Naive B cell (primary cell): ENCODE measurements around the gene IL26. TPM values are rescaled to one million over a fixed set of nuclear protein-coding genes. Genes with fewer than 3 reads are reported as not detected.
"Not testable (repeated sequence)": the region's sequence is repeated elsewhere in the genome, so short reads cannot be mapped to it uniquely, and the experiment has no call there.

ENCODE experiments used
- ATAC-seq, 2 donors: fragments of 150-1000 bp; cut with Tn5 transposase; 2 replicates each; pipeline ENCODE4 v1.10.0; 2021; ENCODE audit warnings: low read depth in 2 of 2, mild to moderate bottlenecking in 2 of 2, moderate library complexity in 2 of 2
- DNase-seq: peaks from one replicate; pipeline ENCODE4 v3.0.0; 2022
- H3K27ac Mint-ChIP-seq, 6 donors: one replicate each; pipeline ENCODE4 v1.8.0; 2020 to 2022; ENCODE audit warnings: mild to moderate bottlenecking in 6 of 6, mixed read lengths in 6 of 6, moderate library complexity in 5 of 6, inconsistent platforms in 2 of 6
- H3K27me3 Mint-ChIP-seq, 3 donors: one replicate each; pipeline ENCODE4 v1.8.0; 2021 to 2022; ENCODE audit warnings: mixed read lengths in 3 of 3, mild to moderate bottlenecking in 1 of 3
- H3K36me3 Mint-ChIP-seq, 2 donors: one replicate each; pipeline ENCODE4 v1.8.0; 2020 to 2022; ENCODE audit warnings: mixed read lengths in 2 of 2, inconsistent platforms in 1 of 2, mild to moderate bottlenecking in 1 of 2
- H3K4me1 Mint-ChIP-seq, 3 donors: one replicate each; pipeline ENCODE4 v1.8.0; 2020 to 2022; ENCODE audit warnings: mixed read lengths in 3 of 3, inconsistent platforms in 1 of 3, mild to moderate bottlenecking in 1 of 3, moderate library complexity in 1 of 3
- H3K4me3 Mint-ChIP-seq, 8 donors: one replicate each; pipeline ENCODE4 v1.8.0; 2020 to 2022; ENCODE audit warnings: mild to moderate bottlenecking in 8 of 8, mixed read lengths in 8 of 8, moderate library complexity in 8 of 8, inconsistent platforms in 2 of 8
- H3K9me3 Mint-ChIP-seq, 7 donors: one replicate each; pipeline ENCODE4 v1.8.0; 2020 to 2022; ENCODE audit warnings: mixed read lengths in 7 of 7, mild to moderate bottlenecking in 5 of 7, inconsistent platforms in 2 of 7, moderate library complexity in 1 of 7
- polyA plus RNA-seq, 6 donors: library from polyadenylated mRNA; unstranded; fragments of 300-500 nt; fragmentation: Illumina TruSeq; gene quantifications; one replicate each; pipeline ENCODE4 v1.2.3, GENCODE V29; 2021; ENCODE audit warnings: low read depth in 6 of 6

The IL26 gene
- polyA plus RNA-seq, 6 donors from 2014 or later: not detected

- peak overlapping the region; percentile 68 to 92 (median 82) for H3K4me3 Mint-ChIP-seq
- no peaks in the 10 kb centered on the region for H3K27me3 Mint-ChIP-seq
- peaks cover 0 to 2% (median 0%) of the 10 kb centered on the region in 7 donors for H3K9me3 Mint-ChIP-seq
- H3K36me3 Mint-ChIP-seq: no peaks in the 10 kb centered on the region
- no peak for ATAC-seq
- peaks cover 21 to 29% (median 26%) of the 10 kb centered on the region in 3 donors for H3K4me1 Mint-ChIP-seq
- DNase-seq: no peak
- H3K27ac Mint-ChIP-seq: peak overlapping the region in 5 of 6 donors; percentile 80 to 96 (median 90)
Measured at GRCh38 chr12:68176257-68176656, 49.4 kb downstream of the IL26 start.

DNA sequence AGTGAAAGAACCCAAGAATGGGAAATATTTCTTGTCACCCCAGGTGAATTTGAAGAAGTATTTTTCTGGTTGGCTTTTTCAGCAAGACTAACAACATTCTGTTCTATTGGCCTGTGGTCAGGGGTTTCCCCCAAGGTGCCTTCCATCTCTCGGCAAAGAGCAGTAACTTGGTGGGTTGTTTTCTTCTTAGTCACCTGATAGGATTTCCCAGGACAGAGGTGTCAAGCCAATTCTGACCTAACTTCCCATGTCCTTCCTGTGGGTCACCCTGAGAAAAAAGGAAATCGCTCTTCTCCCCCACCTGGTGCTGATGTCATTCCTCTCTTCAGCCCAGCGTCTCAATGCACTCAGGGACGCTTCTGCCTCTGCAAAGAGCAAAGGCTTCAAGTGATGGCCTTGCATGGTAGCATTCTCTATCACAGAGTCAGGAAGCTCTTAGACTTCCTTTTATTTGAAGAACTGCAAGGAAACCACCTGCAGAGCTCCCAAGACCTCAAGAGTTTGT, 50.0 kb downstream of the IL26 start:
- no peaks in the 10 kb centered on the region for H3K36me3 Mint-ChIP-seq
- H3K4me1 Mint-ChIP-seq: peaks cover 16 to 22% (median 20%) of the 10 kb centered on the region in 3 donors
- peak; percentile 85 to 87 for ATAC-seq
- peak; percentile 74 for DNase-seq
- H3K27me3 Mint-ChIP-seq: no peaks in the 10 kb centered on the region
- H3K9me3 Mint-ChIP-seq: peaks cover 0 to 2% (median 0%) of the 10 kb centered on the region in 7 donors
- H3K27ac Mint-ChIP-seq: peak overlapping the region; percentile 80 to 96 (median 90)
- H3K4me3 Mint-ChIP-seq: peak overlapping the region; percentile 68 to 92 (median 82)

- H3K36me3 Mint-ChIP-seq, ATAC-seq, H3K27me3 Mint-ChIP-seq, H3K9me3 Mint-ChIP-seq, DNase-seq: not testable (repeated sequence)
- Mint-ChIP-seq H3K4me1 (peaks cover 15 to 21% (median 20%) of the 10 kb centered on the region in 3 donors), H3K27ac (peak overlapping the region in 5 of 6 donors; percentile 47 to 96 (median 89)), H3K4me3 (peak overlapping the region in 7 of 8 donors; percentile 36 to 92 (median 79))
Measured at GRCh38 chr12:68174761-68175160, 50.8 kb downstream of the IL26 start.

- Mint-ChIP-seq H3K9me3 (peaks cover 0 to 2% (median 0%) of the 10 kb centered on the region in 7 donors), H3K36me3 (no peaks in the 10 kb centered on the region), H3K4me1 (peaks cover 15 to 21% (median 20%) of the 10 kb centered on the region in 3 donors), H3K4me3 (no peak overlapping the region), H3K27me3 (no peaks in the 10 kb centered on the region), H3K27ac (peak overlapping the region in 2 of 6 donors; percentile 67 to 90)
- ATAC-seq: no peak
- DNase-seq: no peak
Measured at GRCh38 chr12:68173792-68174191, 51.8 kb downstream of the IL26 start.

DNA sequence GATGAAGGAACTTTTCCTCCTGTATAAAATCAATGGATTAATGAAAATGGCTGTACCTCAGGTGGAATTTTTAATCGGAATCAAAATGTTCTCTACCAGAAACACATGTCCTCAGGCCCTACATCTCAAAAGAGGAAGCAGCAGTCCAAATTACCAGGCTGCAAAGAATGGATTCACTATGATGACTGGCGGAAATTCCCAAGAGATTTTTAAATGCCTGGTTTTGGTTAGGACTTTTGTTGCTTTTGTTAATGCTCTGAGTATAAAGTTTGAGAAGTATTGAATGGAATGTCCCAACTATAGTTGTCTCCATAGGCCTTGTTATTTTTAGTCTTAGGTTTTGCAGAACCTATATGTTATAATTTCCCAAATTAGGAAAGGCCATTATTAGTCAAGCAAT, 54.9 kb downstream of the IL26 start:
- peaks cover 0 to 2% (median 0%) of the 10 kb centered on the region in 7 donors for H3K9me3 Mint-ChIP-seq
- H3K27me3 Mint-ChIP-seq: no peaks in the 10 kb centered on the region
- H3K4me3 Mint-ChIP-seq: no peak overlapping the region
- H3K27ac Mint-ChIP-seq: no peak overlapping the region
- DNase-seq (no peak), ATAC-seq (no peak)
- H3K36me3 Mint-ChIP-seq: no peaks in the 10 kb centered on the region
- peaks cover 7 to 11% (median 11%) of the 10 kb centered on the region in 3 donors for H3K4me1 Mint-ChIP-seq

- no peaks in the 10 kb centered on the region for H3K36me3 Mint-ChIP-seq
- peaks cover 0 to under 1% (median 0%) of the 10 kb centered on the region in 3 donors for H3K4me1 Mint-ChIP-seq
- no peak overlapping the region for H3K27ac Mint-ChIP-seq
- H3K4me3 Mint-ChIP-seq: no peak overlapping the region
- H3K27me3 Mint-ChIP-seq: no peaks in the 10 kb centered on the region
- ATAC-seq: no peak
- DNase-seq: no peak
- peaks cover 0 to under 1% (median 0%) of the 10 kb centered on the region in 7 donors for H3K9me3 Mint-ChIP-seq
Measured at GRCh38 chr12:68169213-68169889, 56.3 kb downstream of the IL26 start.

DNA sequence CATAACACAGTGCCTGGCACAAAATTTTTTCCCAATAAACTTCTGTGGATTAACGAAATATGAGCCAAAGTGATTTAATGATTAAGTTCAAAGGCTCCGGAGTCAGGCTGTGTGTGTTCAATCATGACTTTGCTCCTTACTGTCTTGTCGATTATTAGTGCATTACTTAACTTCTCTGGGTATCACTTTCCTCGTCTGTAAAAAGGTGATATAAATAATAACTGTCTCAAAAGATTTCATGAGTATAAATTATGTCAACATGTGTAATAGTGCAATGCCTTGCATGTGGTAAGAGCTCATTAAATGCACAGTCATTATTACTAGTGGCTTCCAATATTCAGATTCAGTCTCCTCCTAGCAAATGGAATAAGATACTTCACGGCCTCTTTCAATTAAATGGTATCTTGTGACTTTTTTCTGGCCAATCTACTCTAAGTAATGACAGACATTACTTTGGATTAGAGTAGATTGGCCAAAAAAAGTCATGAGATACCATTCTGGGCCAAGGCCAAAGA, 59.2 kb downstream of the IL26 start:
- H3K27ac Mint-ChIP-seq: no peak overlapping the region
- no peaks in the 10 kb centered on the region for H3K9me3 Mint-ChIP-seq
- DNase-seq (no peak), ATAC-seq (no peak)
- H3K27me3 Mint-ChIP-seq: no peaks in the 10 kb centered on the region
- no peak overlapping the region for H3K4me3 Mint-ChIP-seq
- no peaks in the 10 kb centered on the region for H3K36me3 Mint-ChIP-seq
- peaks cover 0 to 7% (median 0%) of the 10 kb centered on the region in 3 donors for H3K4me1 Mint-ChIP-seq

- no peaks in the 10 kb centered on the region for H3K27me3 Mint-ChIP-seq
- H3K36me3 Mint-ChIP-seq: no peaks in the 10 kb centered on the region
- H3K27ac Mint-ChIP-seq: no peak overlapping the region
- H3K4me1 Mint-ChIP-seq: peaks cover 0 to 7% (median 0%) of the 10 kb centered on the region in 3 donors
- no peaks in the 10 kb centered on the region for H3K9me3 Mint-ChIP-seq
- ATAC-seq (no peak), DNase-seq (no peak)
- H3K4me3 Mint-ChIP-seq: no peak overlapping the region
Measured at GRCh38 chr12:68163560-68164081, 62.0 kb downstream of the IL26 start.

DNA sequence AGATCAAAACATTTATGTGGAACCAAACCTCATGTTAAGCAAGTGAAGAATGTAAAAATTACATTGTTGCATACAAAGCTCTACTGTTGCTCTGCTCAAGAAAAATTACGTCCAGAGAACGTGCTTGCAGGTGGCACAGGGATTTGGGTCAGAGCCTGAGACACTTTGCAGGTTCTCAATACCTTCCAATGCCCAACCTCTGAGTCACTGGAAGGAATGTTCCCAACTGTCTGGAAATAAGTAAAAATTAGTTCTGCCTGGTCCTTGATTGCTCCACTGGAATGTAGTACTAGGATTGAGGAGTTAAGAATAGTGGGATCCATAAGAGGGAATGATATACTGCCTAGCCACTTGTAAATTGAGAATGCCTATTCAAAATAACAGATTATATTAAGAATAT, 63.2 kb downstream of the IL26 start:
- no peak overlapping the region for H3K27ac Mint-ChIP-seq
- H3K4me1 Mint-ChIP-seq: peaks cover 3 to 7% (median 4%) of the 10 kb centered on the region in 3 donors
- no peak overlapping the region for H3K4me3 Mint-ChIP-seq
- H3K9me3 Mint-ChIP-seq: no peaks in the 10 kb centered on the region
- DNase-seq: no peak
- H3K36me3 Mint-ChIP-seq: no peaks in the 10 kb centered on the region
- H3K27me3 Mint-ChIP-seq: no peaks in the 10 kb centered on the region
- ATAC-seq: no peak

GRCh38 chr12:68159681-68160304, 65.8 kb downstream of the IL26 start, which contains the start of gene IFNG:
Gene IFNG (minus strand): TSS chr12:68159740. CDS start chr12:68159615, 125 bp downstream.
- H3K36me3 Mint-ChIP-seq: no peaks in the 10 kb centered on the region
- DNase-seq: no peak
- H3K27ac Mint-ChIP-seq: no peak within 1 kb of the TSS
- H3K4me1 Mint-ChIP-seq: peaks cover 6 to 8% (median 7%) of the 10 kb centered on the region in 3 donors
- H3K4me3 Mint-ChIP-seq: no peak within 1 kb of the TSS
- no peak for ATAC-seq
- H3K27me3 Mint-ChIP-seq: no peaks in the 10 kb centered on the region
- no peaks in the 10 kb centered on the region for H3K9me3 Mint-ChIP-seq

DNA sequence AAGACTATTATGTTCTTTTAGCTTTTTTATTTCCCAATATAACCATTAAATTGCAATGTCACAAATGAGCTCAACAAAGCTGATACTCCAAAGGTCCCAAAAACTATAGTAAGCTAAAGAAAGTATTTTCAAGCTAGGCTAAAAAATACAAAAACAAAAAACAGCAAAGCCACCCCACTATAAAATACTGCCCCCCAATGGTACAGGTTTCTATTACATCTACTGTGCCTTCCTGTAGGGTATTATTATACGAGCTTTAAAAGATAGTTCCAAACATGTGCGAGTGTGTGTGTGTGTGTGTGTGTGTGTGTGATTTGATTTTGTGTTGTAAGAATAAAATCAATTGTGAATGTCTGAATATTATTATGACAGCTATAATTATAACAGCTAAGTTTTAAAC, 67.2 kb downstream of the IL26 start:
- no peaks in the 10 kb centered on the region for H3K27me3 Mint-ChIP-seq
- H3K4me1 Mint-ChIP-seq: peaks cover 6 to 8% (median 7%) of the 10 kb centered on the region in 3 donors
- H3K4me3 Mint-ChIP-seq: no peak overlapping the region
- DNase-seq: peak; percentile 6
- no peaks in the 10 kb centered on the region for H3K36me3 Mint-ChIP-seq
- no peaks in the 10 kb centered on the region for H3K9me3 Mint-ChIP-seq
- ATAC-seq: no peak
- no peak overlapping the region for H3K27ac Mint-ChIP-seq

DNA sequence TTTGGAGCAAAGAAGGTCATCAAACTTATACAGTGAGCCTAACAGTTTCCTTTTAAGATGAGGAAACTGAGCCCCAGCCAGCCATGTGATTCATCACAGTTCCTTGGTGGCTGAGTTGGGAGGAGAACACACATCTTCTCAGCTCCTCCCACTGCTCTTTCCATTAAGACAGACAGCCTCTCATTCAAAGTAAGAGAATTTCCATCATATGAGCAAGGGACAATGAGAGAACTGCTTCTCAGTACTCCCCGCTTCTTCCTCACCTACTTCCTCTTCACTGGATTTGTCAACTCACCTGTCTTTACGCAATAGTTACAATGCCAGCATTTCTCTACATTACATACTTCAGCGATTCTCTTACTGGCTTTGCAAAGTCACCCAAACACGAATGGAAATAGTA, 68.2 kb downstream of the IL26 start:
- DNase-seq: no peak
- Mint-ChIP-seq H3K4me1 (peaks cover 0 to 8% (median 6%) of the 10 kb centered on the region in 3 donors), H3K4me3 (no peak overlapping the region), H3K27ac (peak overlapping the region in 3 of 6 donors; percentile 20 to 56 (median 46)), H3K27me3 (no peaks in the 10 kb centered on the region), H3K9me3 (no peaks in the 10 kb centered on the region), H3K36me3 (no peaks in the 10 kb centered on the region)
- ATAC-seq: no peak

GRCh38 chr12:68156636-68157035, 69.0 kb downstream of the IL26 start:
- H3K27me3 Mint-ChIP-seq: no peaks in the 10 kb centered on the region
- DNase-seq: no peak
- H3K27ac Mint-ChIP-seq: peak overlapping the region in 2 of 6 donors; percentile 11 to 56
- H3K9me3 Mint-ChIP-seq: no peaks in the 10 kb centered on the region
- H3K36me3 Mint-ChIP-seq: no peaks in the 10 kb centered on the region
- no peak for ATAC-seq
- H3K4me3 Mint-ChIP-seq: no peak overlapping the region
- peaks cover 0 to 8% (median 6%) of the 10 kb centered on the region in 3 donors for H3K4me1 Mint-ChIP-seq
